GM12892 (cell line): ENCODE results near the gene NELL1.
"Not testable (repeated sequence)": the region's sequence is repeated elsewhere in the genome, so short reads cannot be mapped to it uniquely, and the experiment has no call there.

Experiments used
- DNase-seq: peaks from one replicate; pipeline ENCODE4 v3.0.0; 2011; ENCODE audit not compliant: insufficient read length
- FAIRE-seq: peaks from 2 replicates; lab custom pipeline; 2011; peaks lifted over from hg19 to GRCh38; lab: Jason Lieb, UNC
- POLR2A ChIP-seq: IDR thresholded peaks from 2 replicates; pipeline ENCODE4 v1.6.1; 2011; ENCODE audit warnings: low read depth, low read length, control low read depth
- POLR2AphosphoS5 ChIP-seq: IDR thresholded peaks from 2 replicates; pipeline ENCODE4 v1.6.1; 2011; ENCODE audit warnings: low read depth, low read length, control low read depth
- TAF1 ChIP-seq: IDR thresholded peaks from 2 replicates; pipeline ENCODE4 v1.6.1; 2011; ENCODE audit warnings: low read depth, mild to moderate bottlenecking, control low read depth, low read length, borderline replicate concordance

The NELL1 gene

GRCh38 chr11:21133722-21134121 is 464.3 kb downstream of the NELL1 start:
- FAIRE-seq (no peak), DNase-seq (no peak)
- TF ChIP-seq POLR2A (no peak), TAF1 (no peak), POLR2AphosphoS5 (no peak)

DNA sequence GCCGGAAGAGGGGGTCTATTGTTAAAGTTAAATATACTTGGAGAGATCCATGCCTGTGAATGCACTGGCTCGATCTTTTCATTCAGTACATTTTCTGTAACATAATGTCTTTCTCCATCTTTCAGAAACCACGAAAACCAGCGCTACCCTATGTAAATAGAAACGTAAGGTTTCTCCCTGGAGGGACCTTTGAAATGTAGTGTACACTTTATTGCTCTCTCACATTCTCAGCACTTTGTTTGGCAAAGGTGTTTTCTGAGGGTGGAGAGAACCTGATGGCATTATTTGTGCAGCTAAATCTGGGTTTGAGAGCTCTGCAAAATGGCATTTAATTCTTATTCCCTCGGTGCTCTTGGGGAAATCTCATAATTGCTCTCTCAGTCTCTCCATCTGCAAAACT is 468.4 kb downstream of the NELL1 start:
- TF ChIP-seq POLR2A, result no peak
- no peak for TF ChIP-seq TAF1
- no peak for TF ChIP-seq POLR2AphosphoS5
- FAIRE-seq, result no peak
- no peak for DNase-seq

DNA sequence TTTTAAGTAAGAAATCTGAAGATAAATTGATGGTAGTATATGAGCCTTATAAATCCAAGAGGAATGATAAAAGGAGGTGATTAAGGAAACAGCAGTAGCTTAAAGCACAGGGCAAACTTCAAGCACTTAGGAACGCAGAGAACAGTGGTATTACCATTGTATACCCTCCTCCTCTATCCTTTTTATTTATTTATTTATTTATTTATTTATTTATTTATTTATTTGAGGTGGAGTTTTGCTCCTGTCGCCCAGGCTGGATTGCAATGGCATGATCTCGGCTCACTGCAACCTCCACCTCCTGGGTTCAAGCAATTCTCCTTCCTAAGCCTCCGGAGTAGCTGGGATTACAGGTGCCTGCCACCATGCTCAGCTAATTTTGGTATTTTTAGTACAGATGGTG is 472.2 kb downstream of the NELL1 start:
- not testable (repeated sequence) for DNase-seq, FAIRE-seq

DNA sequence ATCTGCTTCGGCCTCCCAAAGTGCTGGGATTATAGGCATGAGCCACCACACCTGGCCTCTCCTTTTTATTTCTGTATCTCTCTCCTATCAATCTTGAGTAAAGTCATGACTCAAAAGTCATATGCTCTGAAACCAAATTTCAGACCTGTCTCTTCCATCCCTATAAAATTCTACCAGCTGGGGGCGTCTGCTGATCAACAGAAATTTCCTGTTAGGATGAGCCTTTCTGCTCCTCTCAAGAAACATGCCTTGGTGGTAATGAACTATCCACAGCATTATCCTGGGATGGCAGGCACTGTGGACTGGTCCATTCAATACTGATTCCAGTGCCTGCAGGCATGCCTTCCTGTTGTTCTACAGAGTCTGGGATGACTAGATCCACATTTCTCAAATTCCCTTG is 472.6 kb downstream of the NELL1 start:
- DNase-seq (no peak), FAIRE-seq (no peak)
- TF ChIP-seq TAF1, result no peak
- no peak for TF ChIP-seq POLR2AphosphoS5
- TF ChIP-seq POLR2A, result no peak

DNA sequence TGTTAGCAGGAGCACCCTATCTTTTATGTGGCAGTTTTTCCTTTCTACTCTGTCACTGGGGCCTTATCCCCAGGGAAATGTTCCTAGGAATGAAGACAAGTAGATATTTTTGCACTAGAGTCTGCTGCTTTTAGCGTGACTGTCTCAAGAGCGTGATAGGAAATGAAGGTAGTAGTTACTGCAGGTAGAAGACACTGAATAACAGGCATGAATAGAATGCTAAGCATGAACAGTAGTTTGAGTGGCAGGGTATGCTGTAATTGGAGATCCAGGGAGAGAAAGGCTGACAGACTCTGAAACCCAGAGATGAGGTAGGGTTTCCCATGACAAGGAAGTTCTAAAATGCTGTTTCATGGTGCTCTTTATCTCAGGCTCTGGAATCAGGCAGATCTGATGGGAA is 475.1 kb downstream of the NELL1 start:
- FAIRE-seq, result no peak
- no peak for DNase-seq
- no peak for TF ChIP-seq POLR2AphosphoS5
- no peak for TF ChIP-seq TAF1
- TF ChIP-seq POLR2A, result no peak

DNA sequence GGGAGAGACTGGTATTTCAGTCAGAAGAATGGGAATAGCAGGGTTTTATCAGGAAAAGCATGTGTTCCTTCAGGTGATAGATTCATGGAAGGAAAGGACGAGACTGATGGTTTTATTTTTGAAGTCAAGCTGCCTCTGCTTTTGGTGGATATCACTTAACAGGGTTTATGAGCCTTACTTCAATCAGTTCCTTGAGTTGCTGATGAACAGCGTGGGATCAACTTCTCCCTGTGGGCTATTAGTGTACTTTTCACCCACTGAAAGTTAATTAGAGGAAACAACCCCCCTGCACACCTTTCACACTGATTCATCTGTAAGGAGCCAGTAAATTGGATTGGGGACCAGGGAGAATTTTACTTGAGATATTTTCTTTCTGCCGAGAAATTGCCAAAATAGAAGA is 479.0 kb downstream of the NELL1 start:
- no peak for FAIRE-seq
- DNase-seq, result no peak
- no peak for TF ChIP-seq TAF1
- TF ChIP-seq POLR2AphosphoS5, result no peak
- no peak for TF ChIP-seq POLR2A

DNA sequence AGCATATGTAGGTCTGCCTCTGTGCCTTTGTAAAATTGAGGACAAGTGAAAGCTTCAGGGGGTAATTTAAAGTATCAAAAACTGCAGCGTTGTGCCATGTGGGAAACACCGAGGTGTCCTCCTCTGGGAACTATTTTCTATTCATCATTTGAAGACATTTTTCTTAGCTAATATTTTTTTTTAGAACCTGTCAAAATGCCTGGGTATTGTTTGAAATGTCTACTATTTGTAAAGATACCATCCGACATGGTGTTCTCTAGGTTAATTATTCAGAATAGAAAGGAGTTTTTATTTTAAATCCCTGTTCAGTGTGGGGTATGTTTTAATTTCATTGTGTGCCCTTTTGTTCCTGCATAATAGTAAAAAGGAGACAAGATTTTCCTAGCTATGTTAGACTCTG is 490.8 kb downstream of the NELL1 start:
- no peak for TF ChIP-seq TAF1
- TF ChIP-seq POLR2A, result no peak
- no peak for TF ChIP-seq POLR2AphosphoS5
- DNase-seq (no peak), FAIRE-seq (no peak)

GRCh38 chr11:21169639-21170038 is 500.3 kb downstream of the NELL1 start:
- TF ChIP-seq POLR2A (no peak), TAF1 (no peak), POLR2AphosphoS5 (no peak)
- no peak for FAIRE-seq
- no peak for DNase-seq

- DNase-seq (no peak), FAIRE-seq (no peak)
- TF ChIP-seq POLR2AphosphoS5 (no peak), TAF1 (no peak), POLR2A (no peak)
Measured at GRCh38 chr11:21173476-21173875, 504.1 kb downstream of the NELL1 start.

GRCh38 chr11:21174781-21175180 is 505.4 kb downstream of the NELL1 start:
- no peak for FAIRE-seq
- TF ChIP-seq POLR2A (no peak), TAF1 (no peak), POLR2AphosphoS5 (no peak)
- DNase-seq, result no peak

DNA sequence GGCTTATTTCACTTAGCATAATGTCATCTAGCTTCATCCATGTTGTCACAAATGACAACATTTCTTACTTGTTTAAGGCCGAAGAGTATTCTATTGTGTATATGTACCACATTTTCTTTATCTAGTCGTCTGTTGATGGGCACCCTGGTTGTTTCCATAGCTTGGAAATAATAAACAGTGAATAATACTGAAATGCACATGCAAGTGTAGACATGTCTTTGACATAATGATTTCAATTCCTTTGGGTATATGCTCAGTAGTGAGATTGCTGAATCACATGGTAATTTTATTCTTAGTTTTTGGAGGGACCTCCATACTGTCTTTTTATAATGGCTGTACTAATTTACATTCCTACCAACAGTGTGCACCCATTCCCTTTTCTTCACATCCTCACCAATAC is 508.0 kb downstream of the NELL1 start:
- DNase-seq (no peak), FAIRE-seq (peak; percentile 27)
- TF ChIP-seq POLR2AphosphoS5, result no peak
- no peak for TF ChIP-seq POLR2A
- TF ChIP-seq TAF1, result no peak

DNA sequence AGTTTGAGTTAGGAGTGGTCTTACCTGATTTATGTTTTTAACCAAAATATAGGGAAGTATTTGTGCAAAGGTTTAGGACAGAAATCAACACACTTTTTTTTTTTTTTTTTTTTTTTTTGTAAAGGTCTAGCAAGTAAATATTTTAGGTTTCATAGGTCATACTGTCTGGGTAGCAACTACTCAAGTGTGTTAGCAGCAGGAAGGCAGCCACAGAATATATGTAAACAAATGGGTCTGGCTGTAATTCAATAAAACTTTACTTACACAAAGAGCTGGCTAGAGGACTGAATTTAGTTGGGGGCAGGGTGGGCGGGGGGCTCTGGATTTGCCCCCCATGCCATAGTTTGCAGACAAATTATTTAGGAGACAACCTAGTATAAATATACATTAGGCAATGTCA is 510.4 kb downstream of the NELL1 start:
- no peak for FAIRE-seq
- no peak for TF ChIP-seq TAF1
- no peak for TF ChIP-seq POLR2A
- no peak for TF ChIP-seq POLR2AphosphoS5
- DNase-seq, result no peak

GRCh38 chr11:21180182-21180581 is 510.8 kb downstream of the NELL1 start:
- DNase-seq, result no peak
- no peak for FAIRE-seq

More at GRCh38 chr11:21180182-21180581, 510.8 kb downstream of the NELL1 start:
- TF ChIP-seq POLR2A, result no peak
- TF ChIP-seq POLR2AphosphoS5, result no peak
- no peak for TF ChIP-seq TAF1
